ENCODE measurements around the gene SKIDA1. TPM values are rescaled to one million over a fixed set of nuclear protein-coding genes. Genes with fewer than 3 reads are reported as not detected.

The SKIDA1 gene
- total RNA-seq, 2 donors from 2014 or later, result 0.23 to 0.41 TPM

GRCh38 chr10:21526860-21527597 is 1.5 kb upstream of the SKIDA1 start:
- Mint-ChIP-seq H3K27me3 (ENCODE audit: low read depth) (peaks cover 32% of the 10 kb centered on the region), H3K27ac (peak overlapping the region; percentile 98), H3K36me3 (ENCODE audit: insufficient read depth in 2 of 2) (peaks cover 3 to 5% of the 10 kb centered on the region in 2 donors), H3K4me3 (peak overlapping the region; percentile 87 to 94), H3K9me3 (no peaks in the 10 kb centered on the region), H3K4me1 (ENCODE audit: low read depth) (peaks cover 38% of the 10 kb centered on the region)
- DNase-seq (peak; percentile 47 to 68), ATAC-seq (replicated peaks in 1 of 2) (peak; percentile 52 to 60)

GRCh38 chr10:21526188-21526859 is 842 bp upstream of the SKIDA1 start:
- DNase-seq, result peak; percentile 61 to 68
- peak; percentile 60 to 68 for ATAC-seq (replicated peaks in 1 of 2)
- H3K36me3 Mint-ChIP-seq (ENCODE audit: insufficient read depth in 2 of 2), result peaks cover 3 to 5% of the 10 kb centered on the region in 2 donors
- no peaks in the 10 kb centered on the region for H3K9me3 Mint-ChIP-seq
- H3K4me1 Mint-ChIP-seq (ENCODE audit: low read depth), result peaks cover 38% of the 10 kb centered on the region
- H3K27ac Mint-ChIP-seq, result peak overlapping the region; percentile 98
- H3K4me3 Mint-ChIP-seq, result peak overlapping the region; percentile 87 to 94
- peaks cover 37% of the 10 kb centered on the region for H3K27me3 Mint-ChIP-seq (ENCODE audit: low read depth)

GRCh38 chr10:21524526-21525366 is 736 bp downstream of the SKIDA1 start:
- H3K27me3 Mint-ChIP-seq (ENCODE audit: low read depth), result peaks cover 50% of the 10 kb centered on the region
- no peak for ATAC-seq (replicated peaks in 1 of 2)
- H3K36me3 Mint-ChIP-seq (ENCODE audit: insufficient read depth in 2 of 2), result peaks cover 3 to 5% of the 10 kb centered on the region in 2 donors
- DNase-seq, result no peak
- H3K9me3 Mint-ChIP-seq, result no peaks in the 10 kb centered on the region
- H3K4me1 Mint-ChIP-seq (ENCODE audit: low read depth), result peaks cover 48% of the 10 kb centered on the region
- H3K27ac Mint-ChIP-seq, result peak overlapping the region; percentile 68
- peak overlapping the region; percentile 80 to 98 for H3K4me3 Mint-ChIP-seq

- peaks cover 56% of the 10 kb centered on the region for H3K27me3 Mint-ChIP-seq (ENCODE audit: low read depth)
- H3K4me1 Mint-ChIP-seq (ENCODE audit: low read depth), result peaks cover 54% of the 10 kb centered on the region
- no peak overlapping the region for H3K4me3 Mint-ChIP-seq
- DNase-seq (no peak), ATAC-seq (replicated peaks in 1 of 2) (no peak)
- H3K27ac Mint-ChIP-seq, result no peak overlapping the region
- H3K9me3 Mint-ChIP-seq, result no peaks in the 10 kb centered on the region
- H3K36me3 Mint-ChIP-seq (ENCODE audit: insufficient read depth in 2 of 2), result peaks cover 3 to 5% of the 10 kb centered on the region in 2 donors
These were observed 1.4 kb downstream of the SKIDA1 start for GRCh38 chr10:21524131-21524525.

GRCh38 chr10:21523557-21524008 is 1.9 kb downstream of the SKIDA1 start:
- Mint-ChIP-seq H3K4me3 (peak overlapping the region in 1 of 2 donors; percentile 21), H3K36me3 (ENCODE audit: insufficient read depth in 2 of 2) (peaks cover 3 to 5% of the 10 kb centered on the region in 2 donors), H3K9me3 (no peaks in the 10 kb centered on the region), H3K27ac (no peak overlapping the region), H3K27me3 (ENCODE audit: low read depth) (peaks cover 62% of the 10 kb centered on the region), H3K4me1 (ENCODE audit: low read depth) (peaks cover 58% of the 10 kb centered on the region)
- ATAC-seq (replicated peaks in 1 of 2) (no peak), DNase-seq (no peak)

- peaks cover 69% of the 10 kb centered on the region for H3K27me3 Mint-ChIP-seq (ENCODE audit: low read depth)
- no peak overlapping the region for H3K4me3 Mint-ChIP-seq
- H3K4me1 Mint-ChIP-seq (ENCODE audit: low read depth), result peaks cover 58% of the 10 kb centered on the region
- H3K27ac Mint-ChIP-seq, result no peak overlapping the region
- no peaks in the 10 kb centered on the region for H3K9me3 Mint-ChIP-seq
- DNase-seq (no peak), ATAC-seq (replicated peaks in 1 of 2) (no peak)
- H3K36me3 Mint-ChIP-seq (ENCODE audit: insufficient read depth in 2 of 2), result peaks cover 3 to 6% of the 10 kb centered on the region in 2 donors
These were observed 2.7 kb downstream of the SKIDA1 start for GRCh38 chr10:21522631-21523406.

- no peak for DNase-seq
- no peak for ATAC-seq (replicated peaks in 1 of 2)
- Mint-ChIP-seq H3K4me1 (ENCODE audit: low read depth) (peaks cover 54% of the 10 kb centered on the region), H3K27me3 (ENCODE audit: low read depth) (peaks cover 74% of the 10 kb centered on the region), H3K36me3 (ENCODE audit: insufficient read depth in 2 of 2) (peaks cover 3 to 6% of the 10 kb centered on the region in 2 donors), H3K4me3 (no peak overlapping the region), H3K9me3 (no peaks in the 10 kb centered on the region), H3K27ac (no peak overlapping the region)
These were observed 3.5 kb downstream of the SKIDA1 start for GRCh38 chr10:21521751-21522533.

- DNase-seq (no peak), ATAC-seq (replicated peaks in 1 of 2) (no peak)
- peaks cover 48% of the 10 kb centered on the region for H3K4me1 Mint-ChIP-seq (ENCODE audit: low read depth)
- no peaks in the 10 kb centered on the region for H3K9me3 Mint-ChIP-seq
- peaks cover 77% of the 10 kb centered on the region for H3K27me3 Mint-ChIP-seq (ENCODE audit: low read depth)
- peak overlapping the region; percentile 85 to 98 for H3K4me3 Mint-ChIP-seq
- no peak overlapping the region for H3K27ac Mint-ChIP-seq
- peaks cover 0 to 4% of the 10 kb centered on the region in 2 donors for H3K36me3 Mint-ChIP-seq (ENCODE audit: insufficient read depth in 2 of 2)
These were observed 4.5 kb downstream of the SKIDA1 start for GRCh38 chr10:21520949-21521348.

GRCh38 chr10:21520509-21520908 is 5.0 kb downstream of the SKIDA1 start:
- Mint-ChIP-seq H3K4me3 (peak overlapping the region; percentile 85 to 98), H3K36me3 (ENCODE audit: insufficient read depth in 2 of 2) (peaks cover 0 to 4% of the 10 kb centered on the region in 2 donors), H3K27ac (no peak overlapping the region), H3K4me1 (ENCODE audit: low read depth) (peaks cover 46% of the 10 kb centered on the region), H3K27me3 (ENCODE audit: low read depth) (peaks cover 80% of the 10 kb centered on the region), H3K9me3 (no peaks in the 10 kb centered on the region)
- ATAC-seq (replicated peaks in 1 of 2) (no peak), DNase-seq (no peak)

- peaks cover 40% of the 10 kb centered on the region for H3K4me1 Mint-ChIP-seq (ENCODE audit: low read depth)
- H3K4me3 Mint-ChIP-seq, result peak overlapping the region; percentile 85 to 98
- ATAC-seq (replicated peaks in 1 of 2) (peak; percentile 36 to 37), DNase-seq (no peak)
- H3K27me3 Mint-ChIP-seq (ENCODE audit: low read depth), result peaks cover 80% of the 10 kb centered on the region
- peaks cover 0 to 2% of the 10 kb centered on the region in 2 donors for H3K36me3 Mint-ChIP-seq (ENCODE audit: insufficient read depth in 2 of 2)
- H3K27ac Mint-ChIP-seq, result no peak overlapping the region
- no peaks in the 10 kb centered on the region for H3K9me3 Mint-ChIP-seq
These were observed 5.5 kb downstream of the SKIDA1 start for GRCh38 chr10:21519941-21520436.

GRCh38 chr10:21519397-21519933 is 6.0 kb downstream of the SKIDA1 start:
- ATAC-seq (replicated peaks in 1 of 2) (no peak), DNase-seq (no peak)
- Mint-ChIP-seq H3K4me1 (ENCODE audit: low read depth) (peaks cover 35% of the 10 kb centered on the region), H3K4me3 (peak overlapping the region; percentile 85 to 98), H3K27ac (no peak overlapping the region), H3K9me3 (no peaks in the 10 kb centered on the region), H3K27me3 (ENCODE audit: low read depth) (peaks cover 80% of the 10 kb centered on the region), H3K36me3 (ENCODE audit: insufficient read depth in 2 of 2) (peaks cover 0 to 2% of the 10 kb centered on the region in 2 donors)
